Nephron progenitor cell (in vitro differentiated cells): ENCODE measurements around the gene FAM209A.
"Not testable (repeated sequence)": the region's sequence is repeated elsewhere in the genome, so short reads cannot be mapped to it uniquely, and the experiment has no call there.

Experiments used
- DNase-seq: peaks from one replicate; pipeline ENCODE4 v3.0.0; 2021
- H3K27ac Mint-ChIP-seq: 2 replicates; pipeline ENCODE4 v1.8.0; 2021; ENCODE audit warnings: mild to moderate bottlenecking, moderate library complexity, mixed read lengths
- H3K27me3 Mint-ChIP-seq: 2 replicates; pipeline ENCODE4 v1.8.0; 2021; ENCODE audit warnings: mild to moderate bottlenecking, low read depth, mixed read lengths; ENCODE audit not compliant: poor library complexity
- H3K36me3 Mint-ChIP-seq: 2 replicates; pipeline ENCODE4 v1.8.0; 2021; ENCODE audit warnings: low read depth, mixed read lengths
- H3K4me1 Mint-ChIP-seq: 2 replicates; pipeline ENCODE4 v1.8.0; 2021; ENCODE audit warnings: mixed read lengths
- H3K4me3 Mint-ChIP-seq: 2 replicates; pipeline ENCODE4 v1.8.0; 2021; ENCODE audit warnings: mild to moderate bottlenecking, moderate library complexity, mixed read lengths
- H3K9me3 Mint-ChIP-seq: 2 replicates; pipeline ENCODE4 v1.8.0; 2021; ENCODE audit warnings: mild to moderate bottlenecking, moderate library complexity, mixed read lengths
- CTCF ChIP-seq: fragments of 200-600 bp; sonication (generic); IDR thresholded peaks from 2 replicates; pipeline ENCODE4 v1.5.0; 2021; ENCODE audit warnings: antibody characterized with exemption

The FAM209A gene

GRCh38 chr20:56522311-56522710, 2.2 kb upstream of the FAM209A start:
- Mint-ChIP-seq H3K4me1 (no peaks in the 10 kb centered on the region), H3K27me3 (peaks cover 4% of the 10 kb centered on the region), H3K27ac (no peak overlapping the region), H3K4me3 (no peak overlapping the region), H3K36me3 (peaks cover 58% of the 10 kb centered on the region), H3K9me3 (peaks cover 56% of the 10 kb centered on the region)
- TF ChIP-seq CTCF, result no peak
- no peak for DNase-seq

GRCh38 chr20:56527521-56527920, 3.0 kb downstream of the FAM209A start:
- peaks cover 6% of the 10 kb centered on the region for H3K36me3 Mint-ChIP-seq
- no peak overlapping the region for H3K4me3 Mint-ChIP-seq
- H3K9me3 Mint-ChIP-seq, result peaks cover 11% of the 10 kb centered on the region
- no peak overlapping the region for H3K27ac Mint-ChIP-seq
- no peaks in the 10 kb centered on the region for H3K4me1 Mint-ChIP-seq
- no peak for DNase-seq
- TF ChIP-seq CTCF, result no peak
- peaks cover 4% of the 10 kb centered on the region for H3K27me3 Mint-ChIP-seq

GRCh38 chr20:56532946-56533345, 8.4 kb downstream of the FAM209A start, which contains the start of gene FAM209B:
TSS of gene FAM209B (plus strand) at chr20:56533246. CDS start at chr20:56533342, 96 bp downstream.
- not testable (repeated sequence) for H3K27me3 Mint-ChIP-seq, H3K4me3 Mint-ChIP-seq, DNase-seq, H3K4me1 Mint-ChIP-seq, H3K9me3 Mint-ChIP-seq, H3K27ac Mint-ChIP-seq, H3K36me3 Mint-ChIP-seq

GRCh38 chr20:56537997-56538396, 13.5 kb downstream of the FAM209A start:
- H3K4me3 Mint-ChIP-seq, result no peak overlapping the region
- H3K27ac Mint-ChIP-seq, result no peak overlapping the region
- no peak for DNase-seq
- peaks cover 6% of the 10 kb centered on the region for H3K27me3 Mint-ChIP-seq
- no peaks in the 10 kb centered on the region for H3K4me1 Mint-ChIP-seq
- no peaks in the 10 kb centered on the region for H3K36me3 Mint-ChIP-seq
- no peaks in the 10 kb centered on the region for H3K9me3 Mint-ChIP-seq
- TF ChIP-seq CTCF, result no peak

GRCh38 chr20:56540415-56540814, 15.9 kb downstream of the FAM209A start:
- Mint-ChIP-seq H3K27me3 (peaks cover 7% of the 10 kb centered on the region), H3K4me1 (no peaks in the 10 kb centered on the region), H3K4me3 (no peak overlapping the region), H3K36me3 (no peaks in the 10 kb centered on the region), H3K27ac (no peak overlapping the region), H3K9me3 (no peaks in the 10 kb centered on the region)
- no peak for DNase-seq
- no peak for TF ChIP-seq CTCF

GRCh38 chr20:56542489-56543030, 18.0 kb downstream of the FAM209A start:
- Mint-ChIP-seq H3K4me3 (no peak overlapping the region), H3K36me3 (peaks cover 4% of the 10 kb centered on the region), H3K9me3 (peaks cover 9% of the 10 kb centered on the region), H3K27me3 (peaks cover 8% of the 10 kb centered on the region), H3K4me1 (no peaks in the 10 kb centered on the region), H3K27ac (no peak overlapping the region)
- DNase-seq, result no peak
- no peak for TF ChIP-seq CTCF
